K562 (cell line): ENCODE measurements around the gene PLCB3. TPM values are rescaled to one million over a fixed set of nuclear protein-coding genes. Genes with fewer than 3 reads are reported as not detected.

Source experiments
- DPF2 ChIP-seq: fragments of 450-650 bp; IDR thresholded peaks from 2 replicates; pipeline ENCODE4 v1.6.1; 2016
- FOXA1 ChIP-seq: fragments of 450-650 bp; IDR thresholded peaks from 2 replicates; pipeline ENCODE4 v1.6.1; 2016; ENCODE audit warnings: mild to moderate bottlenecking, borderline replicate concordance
- HNRNPK ChIP-seq: fragments of 200-400 bp; formaldehyde crosslinking; IDR thresholded peaks from one replicate; pipeline ENCODE4 v1.6.1; 2018; ENCODE audit warnings: mild to moderate bottlenecking, low read depth, low read length; ENCODE audit not compliant: poor library complexity, severe bottlenecking
- NR2C2 ChIP-seq, 2 experiments: fragments of 200-800 bp in 1 of 2; sonication (Bioruptor generic) in 1 of 2; sonication (generic) in 1 of 2; formaldehyde crosslinking in 1 of 2; IDR thresholded peaks; 2 replicates each; pipeline versions ENCODE4 v1.6.1 to v1.8.0; 2016 to 2022; ENCODE audit warnings: mild to moderate bottlenecking in 1 of 2, missing compliant biosample characterization in 1 of 2, missing genetic modification characterization in 1 of 2, missing genetic modification reagents in 1 of 2
- PHF8 ChIP-seq: fragments of 200-600 bp; sonication (generic); IDR thresholded peaks from 2 replicates; pipeline ENCODE4 v1.6.1; 2012; ENCODE audit warnings: mixed run types, mild to moderate bottlenecking, inconsistent platforms, low read length, moderate library complexity, borderline replicate concordance
- POLR2AphosphoS2 ChIP-seq: IDR thresholded peaks from 2 replicates; pipeline ENCODE4 v1.6.1; 2012; ENCODE audit warnings: low read length, improper control_type of control experiment
- PURB ChIP-seq: sonication (generic); formaldehyde crosslinking; IDR thresholded peaks from 2 replicates; pipeline ENCODE4 v1.9.0; 2021; ENCODE audit warnings: low read depth, mild to moderate bottlenecking, missing genetic modification reagents
- RBM25 ChIP-seq: fragments of 200-400 bp; formaldehyde crosslinking; IDR thresholded peaks from 2 replicates; pipeline ENCODE4 v1.6.1; 2018; ENCODE audit warnings: low read length, low read depth, moderate library complexity; ENCODE audit not compliant: severe bottlenecking
- SMAD1 ChIP-seq: fragments of 150-350 bp; IDR thresholded peaks from 2 replicates; pipeline ENCODE4 v1.6.1; 2014; ENCODE audit warnings: low read length, low read depth; ENCODE audit not compliant: partially characterized antibody
- TCF7L2 ChIP-seq: fragments of 150-350 bp; IDR thresholded peaks from 2 replicates; pipeline ENCODE4 v1.6.1; 2016; ENCODE audit warnings: low read depth, mild to moderate bottlenecking, low read length, moderate library complexity
- XRCC4 ChIP-seq: IDR thresholded peaks from one replicate; pipeline ENCODE4 v1.6.1; 2011; ENCODE audit not compliant: insufficient read depth, insufficient read length; ENCODE audit errors: extremely low read depth
- ZNF121 ChIP-seq: sonication (generic); formaldehyde crosslinking; conservative IDR thresholded peaks from 2 replicates; pipeline ENCODE4 v1.8.0; 2022; ENCODE audit warnings: missing genetic modification reagents
- ZNF217 ChIP-seq: sonication (generic); formaldehyde crosslinking; IDR thresholded peaks from 2 replicates; pipeline ENCODE4 v1.8.0; 2022; ENCODE audit warnings: mild to moderate bottlenecking, missing genetic modification reagents
- ZNF583 ChIP-seq: fragments of 250-450 bp; sonication (Bioruptor Pico); IDR thresholded peaks from 2 replicates; pipeline ENCODE4 v1.4.0; 2020
- ZSCAN29 ChIP-seq: fragments of 450-650 bp; IDR thresholded peaks from 2 replicates; pipeline ENCODE4 v1.6.1; 2017
- polyA plus RNA-seq, 8 experiments: library from polyadenylated mRNA; depleted of rRNA in 4 of 8; stranded (reverse) in 5 of 8; unstranded in 3 of 8; fragments of >200 nt; fragmentation: Nextera tagmentation in 2 of 8; fragmentation: Illumina TruSeq in 1 of 8; extraction: Ambion mirVana in 2 of 8; extraction: Trizol in 1 of 8; gene quantifications; 2 replicates each; pipeline versions ENCODE4 v1.2.1 to v1.2.3, GENCODE V29; 2011 to 2014; ENCODE audit warnings: inconsistent platforms in 1 of 8, missing spikeins in 1 of 8
- total RNA-seq, 7 experiments: library from RNA; depleted of rRNA in 6 of 7; stranded (reverse); fragments of >200 nt in 6 of 7; fragmentation: Illumina TruSeq in 2 of 7; extraction: Trizol in 2 of 7; gene quantifications; 2 replicates each; pipeline versions ENCODE4 v1.2.1 to v1.2.3, GENCODE V29; 2011 to 2021; ENCODE audit warnings: low replicate concordance in 1 of 7
- TF ChIP-seq, protein P1 (sequence below): fragments of 250-450 bp; sonication (Bioruptor Pico); IDR thresholded peaks from 2 replicates; pipeline ENCODE4 v1.9.0; 2021; ENCODE audit warnings: mild to moderate bottlenecking, inconsistent platforms
- TF ChIP-seq, protein P2 (sequence below): fragments of 250-450 bp; sonication (Bioruptor Pico); IDR thresholded peaks from 2 replicates; pipeline ENCODE4 v1.5.0; 2021; ENCODE audit warnings: mild to moderate bottlenecking, borderline replicate concordance
- TF ChIP-seq, protein P3 (sequence below): fragments of 450-650 bp; IDR thresholded peaks from one replicate; pipeline ENCODE4 v1.6.1; 2018; ENCODE audit warnings: mild to moderate bottlenecking, moderate library complexity; ENCODE audit not compliant: partially characterized antibody
- TF ChIP-seq, protein P4 (sequence below): fragments of 200-800 bp; sonication (Bioruptor generic); IDR thresholded peaks from 2 replicates; pipeline ENCODE4 v1.6.1; 2017; ENCODE audit warnings: missing genetic modification characterization, missing compliant biosample characterization

The PLCB3 gene
- total and polyA plus RNA-seq, 9 of the 15 experiments (the other 6 are each of a cell fraction or from before 2014, with no cell fraction given): 0.31 to 44.8 (median 14.6) TPM

DNA sequence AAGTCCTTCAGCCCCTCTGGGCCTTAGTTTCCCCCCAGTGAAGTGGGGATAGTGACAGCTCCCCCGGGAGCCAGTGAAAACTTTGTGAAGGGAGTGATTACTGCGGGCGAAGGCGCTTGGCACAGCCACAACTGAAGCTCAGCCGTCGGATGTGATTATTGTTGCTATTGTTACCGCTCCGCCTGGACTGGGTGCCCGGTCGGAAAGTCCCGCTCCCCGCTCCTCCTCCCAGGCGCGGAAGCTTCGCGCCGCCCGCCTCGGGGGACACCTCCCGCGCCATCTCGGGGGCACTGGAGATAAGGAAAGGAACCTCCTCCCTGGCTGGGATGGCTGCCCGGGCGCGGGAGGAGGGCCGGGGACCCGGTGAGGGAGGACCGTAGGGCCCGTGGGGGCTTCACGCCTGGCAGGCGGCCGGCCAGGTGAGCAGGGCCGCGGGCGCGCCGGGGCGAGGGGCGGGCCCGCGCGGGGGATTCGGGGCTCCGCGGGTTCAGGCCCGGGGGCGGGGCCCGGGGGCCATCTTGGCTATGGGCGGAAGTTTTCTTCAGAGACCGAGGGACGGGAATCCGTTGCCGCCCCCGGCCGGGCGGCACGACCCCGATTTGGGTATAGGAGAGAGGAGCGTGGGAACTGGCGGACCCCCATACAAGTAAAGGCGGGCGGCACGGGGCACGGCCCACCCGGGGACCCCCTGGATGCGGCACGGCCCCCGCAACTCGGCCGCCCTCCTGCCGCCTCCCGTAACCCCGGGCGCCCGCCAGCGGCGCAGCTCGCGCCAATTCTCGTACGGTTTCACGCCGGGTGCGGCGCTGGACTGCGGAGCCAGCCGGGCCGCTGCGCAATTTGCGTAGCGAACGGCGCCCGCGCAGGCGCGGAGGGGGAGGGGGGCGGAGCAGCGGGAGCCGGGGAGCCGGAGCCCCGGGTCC lies 33.9 kb downstream of the PLCB3 start, which contains the start of gene GPR137 (continued):
- TF ChIP-seq, protein P1, sequence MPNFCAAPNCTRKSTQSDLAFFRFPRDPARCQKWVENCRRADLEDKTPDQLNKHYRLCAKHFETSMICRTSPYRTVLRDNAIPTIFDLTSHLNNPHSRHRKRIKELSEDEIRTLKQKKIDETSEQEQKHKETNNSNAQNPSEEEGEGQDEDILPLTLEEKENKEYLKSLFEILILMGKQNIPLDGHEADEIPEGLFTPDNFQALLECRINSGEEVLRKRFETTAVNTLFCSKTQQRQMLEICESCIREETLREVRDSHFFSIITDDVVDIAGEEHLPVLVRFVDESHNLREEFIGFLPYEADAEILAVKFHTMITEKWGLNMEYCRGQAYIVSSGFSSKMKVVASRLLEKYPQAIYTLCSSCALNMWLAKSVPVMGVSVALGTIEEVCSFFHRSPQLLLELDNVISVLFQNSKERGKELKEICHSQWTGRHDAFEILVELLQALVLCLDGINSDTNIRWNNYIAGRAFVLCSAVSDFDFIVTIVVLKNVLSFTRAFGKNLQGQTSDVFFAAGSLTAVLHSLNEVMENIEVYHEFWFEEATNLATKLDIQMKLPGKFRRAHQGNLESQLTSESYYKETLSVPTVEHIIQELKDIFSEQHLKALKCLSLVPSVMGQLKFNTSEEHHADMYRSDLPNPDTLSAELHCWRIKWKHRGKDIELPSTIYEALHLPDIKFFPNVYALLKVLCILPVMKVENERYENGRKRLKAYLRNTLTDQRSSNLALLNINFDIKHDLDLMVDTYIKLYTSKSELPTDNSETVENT (CRISPR knock-in tag): peak; percentile 42; the same call in 1 of the 2 replicates
- no peak for TF ChIP-seq SMAD1
- no peak for TF ChIP-seq PURB (CRISPR knock-in tag)
- no peak for TF ChIP-seq ZSCAN29
- no peak for TF ChIP-seq TCF7L2
- no peak for TF ChIP-seq ZNF217
- TF ChIP-seq XRCC4: no peak
- TF ChIP-seq POLR2AphosphoS2: no peak; the same call in 1 of the 2 replicates
- TF ChIP-seq, protein P2, sequence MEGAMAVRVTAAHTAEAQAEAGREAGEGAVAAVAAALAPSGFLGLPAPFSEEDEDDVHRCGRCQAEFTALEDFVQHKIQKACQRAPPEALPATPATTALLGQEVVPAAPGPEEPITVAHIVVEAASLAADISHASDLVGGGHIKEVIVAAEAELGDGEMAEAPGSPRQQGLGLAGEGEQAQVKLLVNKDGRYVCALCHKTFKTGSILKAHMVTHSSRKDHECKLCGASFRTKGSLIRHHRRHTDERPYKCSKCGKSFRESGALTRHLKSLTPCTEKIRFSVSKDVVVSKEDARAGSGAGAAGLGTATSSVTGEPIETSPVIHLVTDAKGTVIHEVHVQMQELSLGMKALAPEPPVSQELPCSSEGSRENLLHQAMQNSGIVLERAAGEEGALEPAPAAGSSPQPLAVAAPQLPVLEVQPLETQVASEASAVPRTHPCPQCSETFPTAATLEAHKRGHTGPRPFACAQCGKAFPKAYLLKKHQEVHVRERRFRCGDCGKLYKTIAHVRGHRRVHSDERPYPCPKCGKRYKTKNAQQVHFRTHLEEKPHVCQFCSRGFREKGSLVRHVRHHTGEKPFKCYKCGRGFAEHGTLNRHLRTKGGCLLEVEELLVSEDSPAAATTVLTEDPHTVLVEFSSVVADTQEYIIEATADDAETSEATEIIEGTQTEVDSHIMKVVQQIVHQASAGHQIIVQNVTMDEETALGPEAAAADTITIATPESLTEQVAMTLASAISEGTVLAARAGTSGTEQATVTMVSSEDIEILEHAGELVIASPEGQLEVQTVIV (CRISPR knock-in tag): no peak
- no peak for TF ChIP-seq ZNF121 (CRISPR knock-in tag)
- TF ChIP-seq ZNF583 (CRISPR knock-in tag): no peak
- TF ChIP-seq PHF8: peak; percentile 62; the same call in 1 of the 2 replicates
- TF ChIP-seq, protein P3, sequence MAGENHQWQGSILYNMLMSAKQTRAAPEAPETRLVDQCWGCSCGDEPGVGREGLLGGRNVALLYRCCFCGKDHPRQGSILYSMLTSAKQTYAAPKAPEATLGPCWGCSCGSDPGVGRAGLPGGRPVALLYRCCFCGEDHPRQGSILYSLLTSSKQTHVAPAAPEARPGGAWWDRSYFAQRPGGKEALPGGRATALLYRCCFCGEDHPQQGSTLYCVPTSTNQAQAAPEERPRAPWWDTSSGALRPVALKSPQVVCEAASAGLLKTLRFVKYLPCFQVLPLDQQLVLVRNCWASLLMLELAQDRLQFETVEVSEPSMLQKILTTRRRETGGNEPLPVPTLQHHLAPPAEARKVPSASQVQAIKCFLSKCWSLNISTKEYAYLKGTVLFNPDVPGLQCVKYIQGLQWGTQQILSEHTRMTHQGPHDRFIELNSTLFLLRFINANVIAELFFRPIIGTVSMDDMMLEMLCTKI: no peak
- no peak for TF ChIP-seq FOXA1
- TF ChIP-seq DPF2: peak; percentile 32; the same call in 1 of the 2 replicates
- TF ChIP-seq, protein P4, sequence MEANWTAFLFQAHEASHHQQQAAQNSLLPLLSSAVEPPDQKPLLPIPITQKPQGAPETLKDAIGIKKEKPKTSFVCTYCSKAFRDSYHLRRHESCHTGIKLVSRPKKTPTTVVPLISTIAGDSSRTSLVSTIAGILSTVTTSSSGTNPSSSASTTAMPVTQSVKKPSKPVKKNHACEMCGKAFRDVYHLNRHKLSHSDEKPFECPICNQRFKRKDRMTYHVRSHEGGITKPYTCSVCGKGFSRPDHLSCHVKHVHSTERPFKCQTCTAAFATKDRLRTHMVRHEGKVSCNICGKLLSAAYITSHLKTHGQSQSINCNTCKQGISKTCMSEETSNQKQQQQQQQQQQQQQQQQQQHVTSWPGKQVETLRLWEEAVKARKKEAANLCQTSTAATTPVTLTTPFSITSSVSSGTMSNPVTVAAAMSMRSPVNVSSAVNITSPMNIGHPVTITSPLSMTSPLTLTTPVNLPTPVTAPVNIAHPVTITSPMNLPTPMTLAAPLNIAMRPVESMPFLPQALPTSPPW: peak; percentile 76
- TF ChIP-seq RBM25: no peak
- peak; percentile 100 for TF ChIP-seq HNRNPK
- peak; percentile 46; the same call in 1 of the 2 replicates for TF ChIP-seq NR2C2 (CRISPR knock-in tag; IDR thresholded peaks at IDR 0.05)
- TF ChIP-seq NR2C2 (tag; IDR thresholded peaks at IDR 0.05): peak; percentile 98
